ENCODE measurements around the gene MRPS31.
"Not testable (repeated sequence)": the region's sequence is repeated elsewhere in the genome, so short reads cannot be mapped to it uniquely, and the experiment has no call there.

The MRPS31 gene

GRCh38 chr13:40762849-40763248, 8.1 kb downstream of the MRPS31 start:
- DNase-seq (ENCODE audit: low read depth in 2 of 2), result no peak

GRCh38 chr13:40758811-40759210, 12.2 kb downstream of the MRPS31 start:
- DNase-seq (ENCODE audit: low read depth in 2 of 2), result no peak

- DNase-seq (ENCODE audit: low read depth in 2 of 2), result no peak
Measured at GRCh38 chr13:40756042-40756441, 14.9 kb downstream of the MRPS31 start.

GRCh38 chr13:40755082-40755700, 15.8 kb downstream of the MRPS31 start:
- no peak for DNase-seq (ENCODE audit: low read depth in 2 of 2)

- no peak for DNase-seq (ENCODE audit: low read depth in 2 of 2)
Measured at GRCh38 chr13:40749327-40749726, 21.7 kb downstream of the MRPS31 start.

GRCh38 chr13:40735232-40735548, 35.8 kb downstream of the MRPS31 start:
- not testable (repeated sequence) for DNase-seq (ENCODE audit: low read depth in 2 of 2)

GRCh38 chr13:40734536-40735231, 36.3 kb downstream of the MRPS31 start:
- DNase-seq (ENCODE audit: low read depth in 2 of 2), result not testable (repeated sequence)

- no peak for DNase-seq (ENCODE audit: low read depth in 2 of 2)
Measured at GRCh38 chr13:40732658-40733057, 38.3 kb downstream of the MRPS31 start.

GRCh38 chr13:40728595-40728994, 42.4 kb downstream of the MRPS31 start:
- DNase-seq (ENCODE audit: low read depth in 2 of 2), result no peak

- DNase-seq (ENCODE audit: low read depth in 2 of 2), result not testable (repeated sequence)
Measured at GRCh38 chr13:40714433-40714832, 56.6 kb downstream of the MRPS31 start.

- DNase-seq (ENCODE audit: low read depth in 2 of 2), result no peak
Measured at GRCh38 chr13:40706439-40706838, 64.6 kb downstream of the MRPS31 start.

GRCh38 chr13:40697711-40698110, 73.3 kb downstream of the MRPS31 start:
- DNase-seq (ENCODE audit: low read depth in 2 of 2), result no peak

GRCh38 chr13:40694426-40694825, 76.6 kb downstream of the MRPS31 start:
- DNase-seq (ENCODE audit: low read depth in 2 of 2), result no peak

- DNase-seq (ENCODE audit: low read depth in 2 of 2), result no peak
Measured at GRCh38 chr13:40692946-40693345, 78.0 kb downstream of the MRPS31 start.

- DNase-seq (ENCODE audit: low read depth in 2 of 2), result no peak
Measured at GRCh38 chr13:40688781-40689180, 82.2 kb downstream of the MRPS31 start.

GRCh38 chr13:40682449-40683240, 88.3 kb downstream of the MRPS31 start:
- no peak for DNase-seq (ENCODE audit: low read depth in 2 of 2)

- no peak for DNase-seq (ENCODE audit: low read depth in 2 of 2)
Measured at GRCh38 chr13:40681341-40682146, 89.4 kb downstream of the MRPS31 start.

GRCh38 chr13:40680659-40681323, 90.2 kb downstream of the MRPS31 start:
- DNase-seq (ENCODE audit: low read depth in 2 of 2), result no peak

- DNase-seq (ENCODE audit: low read depth in 2 of 2), result no peak
Measured at GRCh38 chr13:40679480-40679985, 91.5 kb downstream of the MRPS31 start.
